ENCODE data around the gene OLFML2B. TPM values are rescaled to one million over a fixed set of nuclear protein-coding genes. Genes with fewer than 3 reads are reported as not detected.

The OLFML2B gene
- polyA plus RNA-seq, 1 experiment, result 3.5 TPM

DNA sequence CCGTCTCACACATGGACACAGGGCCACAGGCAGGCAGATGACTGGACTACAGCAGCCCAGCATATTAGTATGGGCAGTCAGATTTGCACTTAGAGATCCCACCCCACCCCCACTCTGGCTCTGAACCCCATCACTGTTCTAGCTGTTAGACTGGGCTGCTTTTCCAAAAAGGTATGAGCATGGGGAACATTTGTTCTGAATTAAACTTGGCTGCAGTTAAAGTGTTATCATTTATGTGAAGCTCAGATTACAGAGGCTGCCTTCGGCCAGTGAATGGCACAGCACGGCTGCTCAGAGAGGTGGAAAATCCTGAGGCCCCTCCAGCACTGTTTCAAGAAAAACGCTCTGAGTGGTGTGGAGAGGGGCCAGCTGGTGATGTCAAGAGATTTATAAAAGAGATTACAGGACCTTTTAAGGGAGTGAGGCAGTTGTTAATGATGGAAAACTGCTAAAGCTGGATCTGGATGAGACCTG lies 38.9 kb upstream of the OLFML2B start:
- CTCF ChIA-PET, result interaction anchor here (0.8 to 2.0 kb wide), 4 partner anchors 26 to 214 kb away, joined by 3 to 10 read pairs (median 4); partner anchors contain the start of gene OLFML2B
- Histone ChIP-seq H3K4me3 (ENCODE audit: low read depth, low read length) (no peak overlapping the region), H3K36me3 (ENCODE audit: control insufficient read depth, insufficient read depth, low read length) (no peaks in the 10 kb centered on the region), H3K27me3 (ENCODE audit: control insufficient read depth, insufficient read depth, low read length) (peaks cover 4% of the 10 kb centered on the region; the same call in 1 of the 2 replicates)
- POLR2A ChIA-PET, result no interaction called here
- TF ChIP-seq, protein P1, sequence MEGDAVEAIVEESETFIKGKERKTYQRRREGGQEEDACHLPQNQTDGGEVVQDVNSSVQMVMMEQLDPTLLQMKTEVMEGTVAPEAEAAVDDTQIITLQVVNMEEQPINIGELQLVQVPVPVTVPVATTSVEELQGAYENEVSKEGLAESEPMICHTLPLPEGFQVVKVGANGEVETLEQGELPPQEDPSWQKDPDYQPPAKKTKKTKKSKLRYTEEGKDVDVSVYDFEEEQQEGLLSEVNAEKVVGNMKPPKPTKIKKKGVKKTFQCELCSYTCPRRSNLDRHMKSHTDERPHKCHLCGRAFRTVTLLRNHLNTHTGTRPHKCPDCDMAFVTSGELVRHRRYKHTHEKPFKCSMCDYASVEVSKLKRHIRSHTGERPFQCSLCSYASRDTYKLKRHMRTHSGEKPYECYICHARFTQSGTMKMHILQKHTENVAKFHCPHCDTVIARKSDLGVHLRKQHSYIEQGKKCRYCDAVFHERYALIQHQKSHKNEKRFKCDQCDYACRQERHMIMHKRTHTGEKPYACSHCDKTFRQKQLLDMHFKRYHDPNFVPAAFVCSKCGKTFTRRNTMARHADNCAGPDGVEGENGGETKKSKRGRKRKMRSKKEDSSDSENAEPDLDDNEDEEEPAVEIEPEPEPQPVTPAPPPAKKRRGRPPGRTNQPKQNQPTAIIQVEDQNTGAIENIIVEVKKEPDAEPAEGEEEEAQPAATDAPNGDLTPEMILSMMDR (IDR thresholded peaks at IDR 0.05; ENCODE audit: insufficient read depth, low read depth, low read length), result no peak
- DNase-seq (ENCODE audit: low read depth), result peak; percentile 41

- Histone ChIP-seq H3K36me3 (ENCODE audit: control insufficient read depth, insufficient read depth, low read length) (no peaks in the 10 kb centered on the region), H3K4me3 (ENCODE audit: low read depth, low read length) (no peak overlapping the region), H3K27me3 (ENCODE audit: control insufficient read depth, insufficient read depth, low read length) (peaks cover 4% of the 10 kb centered on the region; the same call in 1 of the 2 replicates)
- ChIA-PET CTCF (interaction anchor here (1.2 to 1.7 kb wide), 2 partner anchors 268 to 331 kb away, joined by 3 to 5 read pairs; no protein-coding TSS in a partner anchor), POLR2A (no interaction called here)
- no peak for DNase-seq (ENCODE audit: low read depth)
- TF ChIP-seq, protein P1 (IDR thresholded peaks at IDR 0.05; ENCODE audit: insufficient read depth, low read depth, low read length), result no peak
Measured at GRCh38 chr1:162060314-162060713, 36.6 kb upstream of the OLFML2B start.

DNA sequence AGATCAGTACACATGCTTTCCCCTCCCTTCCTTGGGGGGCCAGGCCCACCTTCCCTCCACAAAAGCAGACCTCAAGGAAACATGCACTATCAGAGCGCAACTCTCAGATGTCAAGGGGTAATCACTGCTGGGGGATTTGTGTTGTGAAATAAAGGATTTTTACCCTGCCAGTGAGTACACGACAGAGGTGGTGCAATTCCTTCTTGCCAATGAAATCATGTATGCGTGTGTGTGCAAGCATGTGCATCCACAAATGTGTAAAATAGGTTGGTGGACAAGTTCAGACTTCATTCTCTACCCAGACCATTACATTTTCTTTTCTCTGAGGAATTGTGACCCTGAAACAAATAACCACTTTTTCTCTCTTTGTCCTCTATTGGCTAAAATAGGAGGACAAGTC lies 36.1 kb upstream of the OLFML2B start:
- POLR2A ChIA-PET, result no interaction called here
- no peak for DNase-seq (ENCODE audit: low read depth)
- Histone ChIP-seq H3K27me3 (ENCODE audit: control insufficient read depth, insufficient read depth, low read length) (peaks cover 4% of the 10 kb centered on the region; the same call in 1 of the 2 replicates), H3K36me3 (ENCODE audit: control insufficient read depth, insufficient read depth, low read length) (no peaks in the 10 kb centered on the region), H3K4me3 (ENCODE audit: low read depth, low read length) (no peak overlapping the region)
- CTCF ChIA-PET, result interaction anchor here (1.2 to 1.7 kb wide), 2 partner anchors 267 to 332 kb away, joined by 3 to 5 read pairs; no protein-coding TSS in a partner anchor
- TF ChIP-seq, protein P1 (IDR thresholded peaks at IDR 0.05; ENCODE audit: insufficient read depth, low read depth, low read length), result no peak

DNA sequence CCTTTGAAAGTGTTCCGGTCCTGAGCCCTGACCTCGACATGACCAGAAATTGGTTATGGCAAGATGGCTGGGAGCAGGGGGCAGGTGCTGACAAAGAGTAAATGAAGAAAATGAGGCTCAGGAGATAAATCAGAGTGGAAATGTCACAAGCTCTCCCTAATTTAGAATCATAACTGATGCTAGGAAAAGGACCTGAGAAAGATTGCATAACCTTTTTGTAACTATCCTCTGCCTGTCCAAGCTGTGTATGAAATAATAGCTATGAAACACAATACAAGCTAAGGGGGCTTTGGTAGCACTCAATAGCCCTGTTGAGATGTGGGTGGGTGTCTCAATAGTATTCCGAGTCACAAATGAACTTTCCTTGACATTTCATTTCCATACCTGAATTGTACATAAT lies 32.9 kb upstream of the OLFML2B start:
- Histone ChIP-seq H3K36me3 (ENCODE audit: control insufficient read depth, insufficient read depth, low read length) (no peaks in the 10 kb centered on the region), H3K4me3 (ENCODE audit: low read depth, low read length) (no peak overlapping the region), H3K27me3 (ENCODE audit: control insufficient read depth, insufficient read depth, low read length) (peaks cover 3% of the 10 kb centered on the region; the same call in 1 of the 2 replicates)
- CTCF ChIA-PET, result interaction anchor here (0.6 to 2.0 kb wide), 54 partner anchors 9 to 744 kb away, joined by 3 to 61 read pairs (median 4); partner anchors contain the start of genes NOS1AP and OLFML2B
- TF ChIP-seq, protein P1 (IDR thresholded peaks at IDR 0.05; ENCODE audit: insufficient read depth, low read depth, low read length), result no peak
- DNase-seq (ENCODE audit: low read depth), result no peak
- POLR2A ChIA-PET, result interaction anchor here (0.8 kb wide), 1 partner anchor 15 kb away, joined by 3 read pairs; no protein-coding TSS in a partner anchor

- DNase-seq (ENCODE audit: low read depth), result no peak
- Histone ChIP-seq H3K36me3 (ENCODE audit: control insufficient read depth, insufficient read depth, low read length) (no peaks in the 10 kb centered on the region), H3K4me3 (ENCODE audit: low read depth, low read length) (no peak overlapping the region), H3K27me3 (ENCODE audit: control insufficient read depth, insufficient read depth, low read length) (peaks cover 3% of the 10 kb centered on the region; the same call in 1 of the 2 replicates)
- ChIA-PET CTCF (interaction anchor here (0.6 to 2.0 kb wide), 54 partner anchors 9 to 744 kb away, joined by 3 to 61 read pairs (median 4); partner anchors contain the start of genes NOS1AP and OLFML2B), POLR2A (no interaction called here)
- TF ChIP-seq, protein P1 (IDR thresholded peaks at IDR 0.05; ENCODE audit: insufficient read depth, low read depth, low read length), result peak; percentile 95
Measured at GRCh38 chr1:162056043-162056442, 32.4 kb upstream of the OLFML2B start.
